OCI-LY7 (cell line): Measurements from ENCODE around the gene AOPEP. TPM values are rescaled to one million over a fixed set of nuclear protein-coding genes. Genes with fewer than 3 reads are reported as not detected.

Experiments used
- BruUV-seq: library from RNA; stranded (reverse); fragments of 400-500 nt; replicated peaks from 2 replicates; lab custom pipeline; 2021; lab: Mats Ljungman, UMichigan
- CTCF ChIA-PET: fragments of 300-600 bp; sonication (Branson Sonifier 250); formaldehyde crosslinking; loops from one replicate; lab custom pipeline; 2022; ENCODE audit warnings: antibody characterized with exemption; ENCODE audit not compliant: unreplicated experiment; lab: Charles Lee
- POLR2A ChIA-PET: fragments of 300-600 bp; sonication (Branson Sonifier 250); formaldehyde crosslinking; loops from one replicate; lab custom pipeline; 2022; ENCODE audit warnings: antibody characterized with exemption; lab: Charles Lee
- DNase-seq: peaks from one replicate; pipeline ENCODE4 v3.0.0-alpha.2; 2015; ENCODE audit warnings: low spot score
- H2AFZ ChIP-seq: fragments of 200-600 bp; sonication (generic), shearing (Covaris generic); 2 replicates; pipeline ENCODE4 v1.6.1; 2014; ENCODE audit warnings: mild to moderate bottlenecking, antibody characterized with exemption, low read length, moderate library complexity
- H3K27ac ChIP-seq: fragments of 200-600 bp; sonication (generic); 2 replicates; pipeline ENCODE4 v1.5.1; 2014; ENCODE audit warnings: mixed run types, low read depth, mild to moderate bottlenecking, moderate library complexity, low read length, inconsistent platforms; ENCODE audit not compliant: poor library complexity, severe bottlenecking
- H3K36me3 ChIP-seq: fragments of 200-600 bp; sonication (generic); 2 replicates; pipeline ENCODE4 v1.6.1; 2014; ENCODE audit warnings: mild to moderate bottlenecking, antibody characterized with exemption, low read length, moderate library complexity, mixed read lengths; ENCODE audit not compliant: insufficient read depth
- H3K4me1 ChIP-seq: fragments of 200-600 bp; sonication (generic); 2 replicates; pipeline ENCODE4 v1.5.1; 2014; ENCODE audit warnings: mild to moderate bottlenecking, low read length; ENCODE audit not compliant: insufficient read depth, poor library complexity, severe bottlenecking
- H3K4me2 ChIP-seq: fragments of 200-600 bp; sonication (generic); 2 replicates; pipeline ENCODE4 v1.6.1; 2014; ENCODE audit warnings: mild to moderate bottlenecking, low read length
- H3K4me3 ChIP-seq: fragments of 200-600 bp; sonication (generic); 2 replicates; pipeline ENCODE4 v1.5.1; 2014; ENCODE audit warnings: mild to moderate bottlenecking, low read depth, low read length; ENCODE audit not compliant: poor library complexity, severe bottlenecking
- H3K79me2 ChIP-seq: fragments of 200-600 bp; sonication (generic); 2 replicates; pipeline ENCODE4 v1.6.1; 2016; ENCODE audit warnings: low read depth, mild to moderate bottlenecking, low read length, moderate library complexity, mixed read lengths; ENCODE audit not compliant: insufficient read depth
- H3K9me2 ChIP-seq: fragments of 200-600 bp; sonication (generic); 2 replicates; pipeline ENCODE4 v1.6.1; 2016; ENCODE audit warnings: mild to moderate bottlenecking, low read length, mixed read lengths; ENCODE audit not compliant: insufficient read depth
- H3K9me3 ChIP-seq: fragments of 200-600 bp; sonication (generic); 2 replicates; pipeline ENCODE4 v1.6.1; 2014; ENCODE audit warnings: mild to moderate bottlenecking, mixed run types, low read length, mixed read lengths
- H4K20me1 ChIP-seq: fragments of 200-600 bp; sonication (generic); 2 replicates; pipeline ENCODE4 v1.6.1; 2014; ENCODE audit warnings: mild to moderate bottlenecking, antibody characterized with exemption, low read length, moderate library complexity, mixed read lengths; ENCODE audit not compliant: insufficient read depth
- EZH2phosphoT487 ChIP-seq: fragments of 200-600 bp; sonication (generic); IDR thresholded peaks from 2 replicates; pipeline ENCODE4 v1.6.1; 2018; ENCODE audit warnings: low read depth, borderline replicate concordance, mild to moderate bottlenecking, mixed run types, antibody characterized with exemption, low read length, moderate library complexity, mixed read lengths
- intact Hi-C: fragments of 100-400 bp; cut with micrococcal nuclease; formaldehyde crosslinking; loops from one replicate; pipeline ENCODE4 v1.10.0; 2022; ENCODE audit not compliant: unreplicated experiment
- total RNA-seq, 2 experiments: library from RNA; depleted of rRNA in 1 of 2; stranded (reverse); fragments of >200 nt in 1 of 2; shearing (Covaris generic) in 1 of 2; gene quantifications; 2 replicates each; pipeline ENCODE4 v1.2.3, GENCODE V29; 2014 to 2022
- TF ChIP-seq, protein P1 (sequence below): fragments of 200-600 bp; sonication (generic); conservative IDR thresholded peaks from 2 replicates; pipeline ENCODE4 v1.5.1; 2014; ENCODE audit warnings: mild to moderate bottlenecking, antibody characterized with exemption, low read length, moderate library complexity, mixed read lengths

The AOPEP gene
- total RNA-seq, 2 experiments from 2014 or later: 17.3 to 24.3 TPM

DNA sequence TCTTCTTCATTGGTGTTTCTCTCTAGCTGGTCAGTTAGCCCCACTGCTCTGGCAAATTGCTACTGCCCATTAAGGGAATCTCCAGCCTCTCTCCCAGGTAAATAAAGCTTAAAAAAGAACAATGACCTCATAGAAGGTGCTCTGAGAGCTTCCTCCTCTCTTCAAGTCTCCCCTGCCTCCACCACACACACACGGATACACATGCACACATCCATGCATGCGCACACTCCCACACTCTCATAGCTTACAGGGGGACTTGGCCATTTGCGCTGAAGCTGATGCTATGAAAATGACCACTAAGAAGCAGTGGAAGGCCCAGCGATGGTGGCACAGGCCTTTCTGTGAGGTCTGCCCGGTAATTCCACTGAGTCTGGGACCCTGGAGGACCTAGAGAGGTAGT lies 250.9 kb downstream of the AOPEP start:
- ChIA-PET CTCF (no interaction called here), POLR2A (no interaction called here)
- H3K27ac ChIP-seq: no peak overlapping the region
- no peak overlapping the region for H3K4me2 ChIP-seq
- H3K4me1 ChIP-seq: no peaks in the 10 kb centered on the region
- H2AFZ ChIP-seq: no peak overlapping the region
- H3K36me3 ChIP-seq: no peaks in the 10 kb centered on the region
- BruUV-seq: no TSS peak
- H3K4me3 ChIP-seq: no peak overlapping the region
- TF ChIP-seq, protein P1, sequence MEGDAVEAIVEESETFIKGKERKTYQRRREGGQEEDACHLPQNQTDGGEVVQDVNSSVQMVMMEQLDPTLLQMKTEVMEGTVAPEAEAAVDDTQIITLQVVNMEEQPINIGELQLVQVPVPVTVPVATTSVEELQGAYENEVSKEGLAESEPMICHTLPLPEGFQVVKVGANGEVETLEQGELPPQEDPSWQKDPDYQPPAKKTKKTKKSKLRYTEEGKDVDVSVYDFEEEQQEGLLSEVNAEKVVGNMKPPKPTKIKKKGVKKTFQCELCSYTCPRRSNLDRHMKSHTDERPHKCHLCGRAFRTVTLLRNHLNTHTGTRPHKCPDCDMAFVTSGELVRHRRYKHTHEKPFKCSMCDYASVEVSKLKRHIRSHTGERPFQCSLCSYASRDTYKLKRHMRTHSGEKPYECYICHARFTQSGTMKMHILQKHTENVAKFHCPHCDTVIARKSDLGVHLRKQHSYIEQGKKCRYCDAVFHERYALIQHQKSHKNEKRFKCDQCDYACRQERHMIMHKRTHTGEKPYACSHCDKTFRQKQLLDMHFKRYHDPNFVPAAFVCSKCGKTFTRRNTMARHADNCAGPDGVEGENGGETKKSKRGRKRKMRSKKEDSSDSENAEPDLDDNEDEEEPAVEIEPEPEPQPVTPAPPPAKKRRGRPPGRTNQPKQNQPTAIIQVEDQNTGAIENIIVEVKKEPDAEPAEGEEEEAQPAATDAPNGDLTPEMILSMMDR: no peak
- no peak for TF ChIP-seq EZH2phosphoT487
- no peak for DNase-seq
- no peaks in the 10 kb centered on the region for H3K9me2 ChIP-seq
- H4K20me1 ChIP-seq: no peaks in the 10 kb centered on the region
- intact Hi-C loops: no loop called here
- H3K79me2 ChIP-seq: no peaks in the 10 kb centered on the region
- no peaks in the 10 kb centered on the region for H3K9me3 ChIP-seq

DNA sequence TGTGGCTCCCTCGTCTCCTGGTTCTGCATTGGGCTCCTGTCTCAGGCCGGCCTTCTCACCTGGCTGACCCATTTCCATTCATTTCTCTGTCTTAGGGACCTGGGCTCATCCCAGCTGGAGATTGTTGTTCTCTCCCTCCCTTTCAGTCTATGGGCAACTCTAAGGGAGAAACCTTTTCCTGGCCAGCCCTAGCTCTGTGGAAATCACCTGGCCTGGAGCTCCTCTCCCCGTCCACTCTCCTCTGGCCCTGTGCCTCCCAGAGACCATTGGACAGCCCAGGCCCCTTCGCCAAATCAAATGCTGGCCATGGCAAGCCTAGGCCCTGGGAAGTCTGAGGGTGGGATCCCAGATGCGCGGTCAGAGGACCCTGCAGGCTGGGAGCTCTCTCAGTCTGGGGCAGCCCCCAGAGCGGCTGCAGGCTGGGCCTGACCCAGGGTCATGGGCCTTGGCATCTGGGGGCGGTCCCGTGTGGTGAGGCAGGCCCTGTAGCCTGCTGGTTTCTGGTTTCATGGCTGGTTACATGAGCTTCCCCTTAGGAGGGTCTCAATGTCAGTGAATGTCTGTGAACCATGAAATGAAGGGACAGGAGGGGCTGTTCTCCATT lies 253.5 kb downstream of the AOPEP start:
- intact Hi-C loops: no loop called here
- no peaks in the 10 kb centered on the region for H4K20me1 ChIP-seq
- H2AFZ ChIP-seq: no peak overlapping the region
- DNase-seq: no peak
- no peak overlapping the region for H3K4me2 ChIP-seq
- no peaks in the 10 kb centered on the region for H3K36me3 ChIP-seq
- no peaks in the 10 kb centered on the region for H3K9me3 ChIP-seq
- H3K4me3 ChIP-seq: no peak overlapping the region
- POLR2A ChIA-PET: interaction anchor here (0.6 to 1.0 kb wide), 2 partner anchors 23 to 282 kb away, joined by 3 read pairs; no protein-coding TSS in a partner anchor
- no TSS peak for BruUV-seq
- no peaks in the 10 kb centered on the region for H3K9me2 ChIP-seq
- H3K79me2 ChIP-seq: no peaks in the 10 kb centered on the region
- no peaks in the 10 kb centered on the region for H3K4me1 ChIP-seq
- TF ChIP-seq, protein P1: no peak
- TF ChIP-seq EZH2phosphoT487: no peak
- no peak overlapping the region for H3K27ac ChIP-seq
- CTCF ChIA-PET: no interaction called here

DNA sequence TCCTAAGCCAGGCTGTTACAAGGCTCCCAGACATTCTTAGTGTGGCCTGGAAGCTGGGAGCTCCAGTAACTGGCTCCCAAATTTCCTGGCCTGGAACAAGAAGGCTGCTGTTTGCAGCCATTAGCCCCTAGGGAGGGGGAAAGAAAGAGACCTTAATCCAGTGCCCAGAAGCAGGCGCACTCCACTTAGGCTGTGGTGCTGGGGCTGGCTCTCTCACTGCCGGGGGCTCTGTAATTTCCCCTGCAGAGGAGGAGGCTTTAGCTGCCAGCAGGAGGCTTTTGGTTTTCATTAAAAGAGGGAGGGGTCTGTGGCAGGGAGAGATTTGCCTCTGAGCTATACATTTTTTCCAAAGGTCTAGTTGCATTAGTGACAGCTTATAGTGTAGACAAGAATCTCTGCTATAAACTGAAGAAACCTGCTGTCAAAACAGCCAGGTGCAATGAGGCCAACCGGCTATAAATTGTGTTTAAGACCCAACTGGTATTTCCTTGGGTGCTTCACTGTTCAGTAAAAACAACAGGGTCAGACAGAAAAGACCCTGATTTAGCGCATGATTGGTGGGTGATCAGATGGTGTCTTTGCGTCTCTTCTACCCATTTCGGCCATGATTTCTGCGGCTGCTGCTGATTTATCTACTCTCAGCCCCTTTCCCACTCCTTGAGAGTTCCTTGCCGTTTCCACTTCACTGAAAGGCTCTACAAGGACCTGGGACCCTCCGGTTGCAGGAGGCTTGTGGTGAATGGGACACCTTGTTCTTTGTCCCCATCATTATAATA lies 254.6 kb downstream of the AOPEP start:
- no peaks in the 10 kb centered on the region for H3K9me2 ChIP-seq
- H3K9me3 ChIP-seq: no peaks in the 10 kb centered on the region
- H3K4me2 ChIP-seq: no peak overlapping the region
- no peak overlapping the region for H3K4me3 ChIP-seq
- ChIA-PET CTCF (no interaction called here), POLR2A (interaction anchor here (1.0 kb wide), 1 partner anchor 24 kb away, joined by 3 read pairs; no protein-coding TSS in a partner anchor)
- DNase-seq: no peak
- H3K4me1 ChIP-seq: no peaks in the 10 kb centered on the region
- no peak overlapping the region for H3K27ac ChIP-seq
- no peaks in the 10 kb centered on the region for H4K20me1 ChIP-seq
- intact Hi-C loops: no loop called here
- H2AFZ ChIP-seq: no peak overlapping the region
- H3K36me3 ChIP-seq: no peaks in the 10 kb centered on the region
- H3K79me2 ChIP-seq: no peaks in the 10 kb centered on the region
- TF ChIP-seq EZH2phosphoT487: no peak
- TF ChIP-seq, protein P1: no peak
- no TSS peak for BruUV-seq
